Activated T-cell treated with anti-CD3 and anti-CD28 coated beads, Interleukin-2, amount 50 U/mL, for 4 hours (primary cell): ENCODE measurements around the gene ITM2A. TPM values are rescaled to one million over a fixed set of nuclear protein-coding genes. Genes with fewer than 3 reads are reported as not detected.

Source experiments
- ATAC-seq, 2 donors: fragments of 200-7000 bp; cut with Tn5 transposase; one replicate each; pipeline ENCODE4 v1.10.0; 2021
- DNase-seq: peaks from one replicate; pipeline ENCODE4 v3.0.0-alpha.2; 2020
- H3K27me3 Mint-ChIP-seq: one replicate; pipeline ENCODE4 v1.8.0; 2021; ENCODE audit warnings: low read depth, mixed read lengths
- H3K36me3 Mint-ChIP-seq: one replicate; pipeline ENCODE4 v1.8.0; 2022; ENCODE audit warnings: mixed read lengths; ENCODE audit not compliant: insufficient read depth
- H3K4me1 Mint-ChIP-seq: one replicate; pipeline ENCODE4 v1.8.0; 2021; ENCODE audit warnings: low read depth, mixed read lengths
- H3K4me3 Mint-ChIP-seq: one replicate; pipeline ENCODE4 v1.8.0; 2021; ENCODE audit warnings: mild to moderate bottlenecking, moderate library complexity, mixed read lengths
- H3K9me3 Mint-ChIP-seq: one replicate; pipeline ENCODE4 v1.8.0; 2021; ENCODE audit warnings: mixed read lengths
- total RNA-seq, 3 donors: library from RNA; stranded (reverse); gene quantifications; one replicate each; pipeline ENCODE4 v1.2.1, GENCODE V29; 2021

ITM2A gene
- total RNA-seq, 3 donors from 2014 or later: 52.8 to 108 (median 59.5) TPM

GRCh38 chrX:79365591-79365990 lies 1.5 kb downstream of the ITM2A start:
- Mint-ChIP-seq H3K27me3 (no peaks in the 10 kb centered on the region), H3K9me3 (no peaks in the 10 kb centered on the region), H3K4me1 (peaks cover 34% of the 10 kb centered on the region), H3K4me3 (peak overlapping the region; percentile 97), H3K36me3 (peaks cover 14% of the 10 kb centered on the region)
- DNase-seq (no peak), ATAC-seq (no peak)

GRCh38 chrX:79364306-79364705 lies 2.8 kb downstream of the ITM2A start:
- ATAC-seq (no peak), DNase-seq (no peak)
- H3K4me3 Mint-ChIP-seq: peak overlapping the region; percentile 72
- no peaks in the 10 kb centered on the region for H3K27me3 Mint-ChIP-seq
- H3K9me3 Mint-ChIP-seq: no peaks in the 10 kb centered on the region
- H3K36me3 Mint-ChIP-seq: peaks cover 14% of the 10 kb centered on the region
- peaks cover 36% of the 10 kb centered on the region for H3K4me1 Mint-ChIP-seq

GRCh38 chrX:79361192-79361870 lies 5.8 kb downstream of the ITM2A start:
- DNase-seq: no peak
- no peaks in the 10 kb centered on the region for H3K9me3 Mint-ChIP-seq
- peaks cover 22% of the 10 kb centered on the region for H3K4me1 Mint-ChIP-seq
- peaks cover 25% of the 10 kb centered on the region for H3K36me3 Mint-ChIP-seq
- ATAC-seq: no peak
- no peaks in the 10 kb centered on the region for H3K27me3 Mint-ChIP-seq
- H3K4me3 Mint-ChIP-seq: peak overlapping the region; percentile 4

- no peak for DNase-seq
- Mint-ChIP-seq H3K9me3 (no peaks in the 10 kb centered on the region), H3K4me1 (peaks cover 19% of the 10 kb centered on the region), H3K4me3 (peak overlapping the region; percentile 53), H3K27me3 (no peaks in the 10 kb centered on the region), H3K36me3 (no peaks in the 10 kb centered on the region)
- ATAC-seq: no peak
Observed at GRCh38 chrX:79336869-79337815, 30.0 kb downstream of the ITM2A start.

- DNase-seq (no peak), ATAC-seq (no peak)
- Mint-ChIP-seq H3K4me1 (peaks cover 19% of the 10 kb centered on the region), H3K9me3 (no peaks in the 10 kb centered on the region), H3K27me3 (no peaks in the 10 kb centered on the region), H3K4me3 (no peak overlapping the region), H3K36me3 (no peaks in the 10 kb centered on the region)
Observed at GRCh38 chrX:79330022-79330421, 37.1 kb downstream of the ITM2A start.

- no peaks in the 10 kb centered on the region for H3K27me3 Mint-ChIP-seq
Observed at GRCh38 chrX:79325263-79325958, 41.7 kb downstream of the ITM2A start.

More at GRCh38 chrX:79325263-79325958, 41.7 kb downstream of the ITM2A start:
- H3K36me3 Mint-ChIP-seq: no peaks in the 10 kb centered on the region
- H3K9me3 Mint-ChIP-seq: no peaks in the 10 kb centered on the region
- DNase-seq (peak; percentile 10), ATAC-seq (peak; percentile 71 to 74)
- H3K4me1 Mint-ChIP-seq: peaks cover 19% of the 10 kb centered on the region
- peak overlapping the region; percentile 59 for H3K4me3 Mint-ChIP-seq

Other genes starting within 250 kb of the ITM2A start
- 10 to 100 TPM; 13.2 to 24.8 (median 20.1) TPM for gene GPR174, start 222.6 kb downstream of the ITM2A start, total RNA-seq